Esophagus muscularis mucosa (tissue), 4 donors: ENCODE measurements around the gene KIF21B. TPM values are rescaled to one million over a fixed set of nuclear protein-coding genes. Genes with fewer than 3 reads are reported as not detected.
"Not testable (repeated sequence)": the region's sequence is repeated elsewhere in the genome, so short reads cannot be mapped to it uniquely, and the experiment has no call there.

Source experiments
- DNase-seq: peaks from one replicate; pipeline ENCODE4 v3.0.0-alpha.2; 2017; ENCODE audit errors: extremely low spot score
- H3K27ac ChIP-seq, 4 donors: fragments of 200-600 bp; sonication (generic); replicated peaks in 1 of 4; 1 replicate in 3 of 4; 2 replicates in 1 of 4; pipeline ENCODE4 v1.5.1; 2016 to 2019; ENCODE audit warnings: mild to moderate bottlenecking in 1 of 4
- H3K27me3 ChIP-seq, 4 donors: fragments of 200-600 bp; sonication (generic); one replicate each; pipeline versions ENCODE4 v1.5.1 to v1.6.0; 2016 to 2019
- H3K36me3 ChIP-seq, 4 donors: fragments of 200-600 bp; sonication (generic); one replicate each; pipeline ENCODE4 v1.5.1; 2016 to 2019
- H3K4me1 ChIP-seq, 4 donors: fragments of 200-600 bp; sonication (generic); one replicate each; pipeline ENCODE4 v1.5.1; 2016 to 2019
- H3K4me3 ChIP-seq, 4 donors: fragments of 200-600 bp; sonication (generic); 1 replicate in 2 of 4; 2 replicates in 2 of 4; pipeline ENCODE4 v1.5.1; 2016 to 2019; ENCODE audit warnings: mild to moderate bottlenecking in 4 of 4, moderate library complexity in 1 of 4
- H3K9me3 ChIP-seq, 4 donors: fragments of 200-600 bp; sonication (generic); 1 replicate in 3 of 4; 2 replicates in 1 of 4; pipeline ENCODE4 v1.5.1; 2016 to 2019
- CTCF ChIP-seq, 3 experiments: fragments of 200-600 bp in 2 of 3; fragments of 450-650 bp in 1 of 3; sonication (generic) in 2 of 3; IDR thresholded peaks; one replicate each; pipeline ENCODE4 v1.5.1; 2017 to 2019; ENCODE audit warnings: antibody characterized with exemption in 3 of 3, mild to moderate bottlenecking in 2 of 3, moderate library complexity in 1 of 3
- EP300 ChIP-seq: sonication (generic); formaldehyde crosslinking; IDR thresholded peaks from one replicate; pipeline ENCODE4 v1.6.1; 2017; ENCODE audit warnings: antibody characterized with exemption
- POLR2A ChIP-seq: fragments of 450-650 bp; IDR thresholded peaks from one replicate; pipeline ENCODE4 v1.6.1; 2017; ENCODE audit warnings: antibody characterized with exemption, moderate library complexity, mild to moderate bottlenecking, low read depth
- POLR2AphosphoS5 ChIP-seq, 2 donors: sonication (generic); formaldehyde crosslinking; IDR thresholded peaks; one replicate each; pipeline ENCODE4 v1.6.1; 2017; ENCODE audit warnings: antibody characterized with exemption in 2 of 2
- WGBS: methylation state at CpG from one replicate; pipeline ENCODE4 v1.1.5; 2018; 5-methylcytosine and 5-hydroxymethylcytosine counted together
- intact Hi-C: fragments of 100-400 bp; cut with DNase I; formaldehyde crosslinking; loops from one replicate; pipeline ENCODE4 v1.15.1; 2023
- total RNA-seq, 4 donors: library from RNA; depleted of rRNA; stranded (reverse); fragments of >200 nt; gene quantifications; one replicate each; pipeline versions ENCODE4 v1.1.0 to v1.2.1, GENCODE V29; 2016

Gene KIF21B
- total RNA-seq, 4 donors from 2014 or later, result 1.6 to 2.5 (median 1.9) TPM

GRCh38 chr1:200934676-200935245 is 88.8 kb downstream of the KIF21B start:
- Histone ChIP-seq H3K27ac (no peak overlapping the region), H3K9me3 (no peaks in the 10 kb centered on the region), H3K4me1 (no peaks in the 10 kb centered on the region), H3K27me3 (no peaks in the 10 kb centered on the region), H3K36me3 (no peaks in the 10 kb centered on the region), H3K4me3 (no peak overlapping the region)
- no peak for TF ChIP-seq EP300
- TF ChIP-seq POLR2AphosphoS5 (IDR thresholded peaks at IDR 0.05), result no peak
- no peak for TF ChIP-seq POLR2A
- TF ChIP-seq CTCF (IDR thresholded peaks at IDR 0.05), result no peak
- intact Hi-C loops, result no loop called here
- 94% methylated on average over 13 of the region's 13 CpGs for whole genome bisulfite sequencing
- DNase-seq, result no peak

GRCh38 chr1:200931776-200932175 is 91.7 kb downstream of the KIF21B start:
- no peak for DNase-seq
- H3K4me1 ChIP-seq, result no peaks in the 10 kb centered on the region
- TF ChIP-seq POLR2AphosphoS5 (IDR thresholded peaks at IDR 0.05) (no peak), CTCF (IDR thresholded peaks at IDR 0.05) (no peak), POLR2A (no peak), EP300 (no peak)
- no peak overlapping the region for H3K4me3 ChIP-seq
- intact Hi-C loops, result no loop called here
- no peak overlapping the region for H3K27ac ChIP-seq
- H3K27me3 ChIP-seq, result peaks cover 0 to 5% (median 0%) of the 10 kb centered on the region in 4 donors
- 93% methylated on average over 2 of the region's 2 CpGs for WGBS
- no peaks in the 10 kb centered on the region for H3K9me3 ChIP-seq
- H3K36me3 ChIP-seq, result no peaks in the 10 kb centered on the region

- H3K4me1 ChIP-seq, DNase-seq, H3K36me3 ChIP-seq, H3K27me3 ChIP-seq, H3K27ac ChIP-seq, H3K9me3 ChIP-seq, intact Hi-C loops, H3K4me3 ChIP-seq: not testable (repeated sequence)
- WGBS, result 85% methylated on average over 8 of the region's 8 CpGs
These were observed 93.2 kb downstream of the KIF21B start for GRCh38 chr1:200930285-200930684.

- H3K4me3 ChIP-seq, result no peak overlapping the region
- intact Hi-C loops, result no loop called here
- H3K4me1 ChIP-seq, result no peaks in the 10 kb centered on the region
- 57% methylated on average over 4 of the region's 4 CpGs for WGBS
- H3K27ac ChIP-seq, result no peak overlapping the region
- peaks cover 0 to 5% (median 0%) of the 10 kb centered on the region in 4 donors for H3K27me3 ChIP-seq
- no peaks in the 10 kb centered on the region for H3K9me3 ChIP-seq
- TF ChIP-seq POLR2A (no peak), POLR2AphosphoS5 (IDR thresholded peaks at IDR 0.05) (no peak), EP300 (no peak), CTCF (IDR thresholded peaks at IDR 0.05) (no peak)
- H3K36me3 ChIP-seq, result no peaks in the 10 kb centered on the region
- no peak for DNase-seq
These were observed 93.8 kb downstream of the KIF21B start for GRCh38 chr1:200929530-200930278.

- Histone ChIP-seq H3K4me3 (no peak overlapping the region), H3K9me3 (no peaks in the 10 kb centered on the region), H3K4me1 (no peaks in the 10 kb centered on the region), H3K27ac (no peak overlapping the region), H3K36me3 (no peaks in the 10 kb centered on the region), H3K27me3 (peaks cover 0 to 5% (median 0%) of the 10 kb centered on the region in 4 donors)
- no peak for TF ChIP-seq CTCF (IDR thresholded peaks at IDR 0.05)
- TF ChIP-seq EP300, result no peak
- 78% methylated on average over 4 of the region's 4 CpGs for WGBS
- intact Hi-C loops, result no loop called here
- DNase-seq, result no peak
These were observed 97.7 kb downstream of the KIF21B start for GRCh38 chr1:200925831-200926230.
